IMR-90 (cell line): ENCODE measurements around the gene NXPE3. TPM values are rescaled to one million over a fixed set of nuclear protein-coding genes. Genes with fewer than 3 reads are reported as not detected.

ENCODE experiments used
- ATAC-seq: fragments of 200-7000 bp; cut with Tn5 transposase; 2 replicates; pipeline ENCODE4 v1.9.1; 2020; ENCODE audit warnings: low read depth, mild to moderate bottlenecking, moderate library complexity
- BruUV-seq: library from RNA; stranded (reverse); fragments of 400-500 nt; replicated peaks from 2 replicates; lab custom pipeline; 2021; lab: Mats Ljungman, UMichigan
- CTCF ChIA-PET: fragments of 300-600 bp; formaldehyde crosslinking; extraction: SDS; loops from one replicate; lab custom pipeline; 2021; ENCODE audit warnings: antibody characterized with exemption; lab: Yijun Ruan, JAX
- POLR2A ChIA-PET: fragments of 300-600 bp; sonication (Branson Sonifier 250); formaldehyde crosslinking; loops from one replicate; lab custom pipeline; 2022; ENCODE audit warnings: antibody characterized with exemption; ENCODE audit not compliant: unreplicated experiment; lab: Charles Lee
- DNase-seq: peaks from one replicate; pipeline ENCODE4 v3.0.0; 2013
- H2AFZ ChIP-seq: replicated peaks from 2 replicates; pipeline ENCODE3; 2013; ENCODE audit warnings: low read length, mild to moderate bottlenecking; ENCODE audit not compliant: poor library complexity
- H2AK5ac ChIP-seq: 2 replicates; pipeline ENCODE4 v1.6.1; 2013; ENCODE audit warnings: low read depth, low read length, inconsistent platforms
- H2AK9ac ChIP-seq: replicated peaks from 2 replicates; pipeline ENCODE3; 2013; ENCODE audit warnings: mild to moderate bottlenecking, low read depth, low read length, moderate library complexity; ENCODE audit not compliant: poor library complexity
- H2BK120ac ChIP-seq: 2 replicates; pipeline ENCODE4 v1.6.1; 2013; ENCODE audit warnings: low read depth, low read length, inconsistent platforms
- H2BK15ac ChIP-seq: 3 replicates; pipeline ENCODE4 v1.6.1; 2013; ENCODE audit warnings: low read depth, low read length, inconsistent platforms
- H2BK20ac ChIP-seq: 2 replicates; pipeline ENCODE4 v1.6.1; 2013; ENCODE audit warnings: low read depth, mild to moderate bottlenecking, inconsistent platforms, low read length, moderate library complexity
- H2BK5ac ChIP-seq: 2 replicates; pipeline ENCODE4 v1.6.1; 2013; ENCODE audit warnings: mild to moderate bottlenecking, low read depth, low read length, inconsistent platforms; ENCODE audit not compliant: poor library complexity, severe bottlenecking
- H3K14ac ChIP-seq: replicated peaks from 2 replicates; pipeline ENCODE4 v1.6.1; 2013; ENCODE audit warnings: low read depth, low read length, inconsistent platforms
- H3K18ac ChIP-seq: 2 replicates; pipeline ENCODE4 v1.6.1; 2013; ENCODE audit warnings: low read depth, low read length, control low read depth
- H3K23ac ChIP-seq: 2 replicates; pipeline ENCODE4 v1.6.1; 2013; ENCODE audit warnings: low read depth, low read length, inconsistent platforms
- H3K27ac ChIP-seq: 2 replicates; pipeline ENCODE4 v1.5.1; 2013; ENCODE audit warnings: mild to moderate bottlenecking, control low read depth, low read length; ENCODE audit not compliant: insufficient read depth
- H3K27me3 ChIP-seq: 2 replicates; pipeline ENCODE4 v1.6.1; 2013; ENCODE audit warnings: low read length; ENCODE audit not compliant: control insufficient read depth, insufficient read depth
- H3K36me3 ChIP-seq: 2 replicates; pipeline ENCODE4 v1.6.1; 2013; ENCODE audit warnings: low read length, mixed read lengths; ENCODE audit not compliant: control insufficient read depth, insufficient read depth
- H3K4ac ChIP-seq: 2 replicates; pipeline ENCODE4 v1.6.1; 2013; ENCODE audit warnings: low read depth, low read length, inconsistent platforms
- H3K4me1 ChIP-seq: 2 replicates; pipeline ENCODE4 v1.6.1; 2013; ENCODE audit warnings: low read length, mixed read lengths; ENCODE audit not compliant: control insufficient read depth, insufficient read depth
- H3K4me2 ChIP-seq: 2 replicates; pipeline ENCODE4 v1.6.1; 2013; ENCODE audit warnings: low read depth, mild to moderate bottlenecking, control low read depth, low read length, moderate library complexity
- H3K4me3 ChIP-seq: 2 replicates; pipeline ENCODE4 v1.5.1; 2013; ENCODE audit warnings: low read depth, mild to moderate bottlenecking, control low read depth, low read length, moderate library complexity; ENCODE audit not compliant: insufficient read depth
- H3K56ac ChIP-seq: 2 replicates; pipeline ENCODE4 v1.6.1; 2013; ENCODE audit warnings: low read length, inconsistent platforms; ENCODE audit not compliant: insufficient read depth; ENCODE audit errors: extremely low read depth
- H3K79me1 ChIP-seq, 2 experiments: 2 replicates each; pipeline ENCODE4 v1.6.1; 2013; ENCODE audit warnings: low read length in 2 of 2, inconsistent platforms in 1 of 2, low read depth in 1 of 2
- H3K9ac ChIP-seq: 2 replicates; pipeline ENCODE4 v1.6.1; 2013; ENCODE audit warnings: low read depth, low read length, control low read depth
- H3K9me1 ChIP-seq: 2 replicates; pipeline ENCODE4 v1.6.1; 2013; ENCODE audit warnings: low read length, inconsistent platforms; ENCODE audit not compliant: insufficient read depth
- H3K9me3 ChIP-seq: 2 replicates; pipeline ENCODE4 v1.6.1; 2013; ENCODE audit warnings: low read length; ENCODE audit not compliant: control insufficient read depth, insufficient read depth
- H4K20me1 ChIP-seq: 2 replicates; pipeline ENCODE4 v1.6.1; 2013; ENCODE audit warnings: low read length, inconsistent platforms; ENCODE audit not compliant: insufficient read depth
- H4K5ac ChIP-seq: 2 replicates; pipeline ENCODE4 v1.6.1; 2013; ENCODE audit warnings: mild to moderate bottlenecking, low read depth, low read length, control low read depth
- H4K8ac ChIP-seq, 2 experiments: 2 replicates each; pipeline ENCODE4 v1.6.1; 2013; ENCODE audit warnings: low read depth in 2 of 2, low read length in 2 of 2, control low read depth in 1 of 2, inconsistent platforms in 1 of 2
- H4K91ac ChIP-seq: 2 replicates; pipeline ENCODE4 v1.6.1; 2013; ENCODE audit warnings: low read depth, low read length, inconsistent platforms; ENCODE audit not compliant: insufficient read depth
- SMC3 ChIP-seq: fragments of 150-350 bp; IDR thresholded peaks from 2 replicates; pipeline ENCODE4 v1.6.1; 2016; ENCODE audit warnings: low read depth, mild to moderate bottlenecking, antibody characterized with exemption, low read length, moderate library complexity
- dilution Hi-C: fragments of 300-500 bp; cut with HindIII; formaldehyde crosslinking; loops from one replicate; pipeline ENCODE4 v1.14.3; 2018; ENCODE audit warnings: low sequenced_read_pairs; ENCODE audit not compliant: unreplicated experiment
- in situ Hi-C: fragments of 300-500 bp; cut with MboI; formaldehyde crosslinking; loops from 3 replicates; pipeline ENCODE4 v1.14.3; 2019; ENCODE audit warnings: low sequenced_read_pairs, inconsistent platforms, mixed read lengths
- intact Hi-C: fragments of 100-400 bp; cut with micrococcal nuclease; formaldehyde crosslinking; loops from 2 replicates; pipeline ENCODE4 v1.10.0; 2022
- polyA plus RNA-seq, 3 experiments: library from polyadenylated mRNA; depleted of rRNA; stranded (reverse); fragments of >200 nt; gene quantifications; 2 replicates each; pipeline ENCODE4 v1.2.3, GENCODE V29; 2012; ENCODE audit warnings: low replicate concordance in 1 of 3
- total RNA-seq: library from RNA; depleted of rRNA; stranded (reverse); fragments of >200 nt; gene quantifications from 2 replicates; pipeline ENCODE4 v1.2.3, GENCODE V29; 2012

NXPE3 gene
- total and polyA plus RNA-seq, 2 of the 4 experiments (the other 2 are of a cell fraction): 20.0 to 23.8 TPM

- Histone ChIP-seq H3K79me1 (no peaks in the 10 kb centered on the region), H4K5ac (no peak overlapping the region), H2AK9ac (no peak overlapping the region), H4K8ac (no peak overlapping the region), H2BK15ac (no peak overlapping the region), H4K91ac (no peak overlapping the region), H4K20me1 (no peaks in the 10 kb centered on the region; the same call in 1 of the 2 replicates), H3K4me2 (no peak overlapping the region), H3K36me3 (no peaks in the 10 kb centered on the region), H3K23ac (peak overlapping the region; percentile 23; the same call in 1 of the 2 replicates), H3K56ac (no peak overlapping the region), H3K9me1 (no peaks in the 10 kb centered on the region), H3K14ac (no peak overlapping the region), H3K9me3 (no peaks in the 10 kb centered on the region), H3K27ac (no peak overlapping the region), H3K18ac (peak overlapping the region; percentile 35; the same call in 1 of the 2 replicates), H2AK5ac (peak overlapping the region; percentile 11; the same call in 1 of the 2 replicates), H2AFZ (no peak overlapping the region), H3K9ac (no peak overlapping the region), H3K4ac (no peak overlapping the region), H2BK120ac (no peak overlapping the region), H3K27me3 (no peaks in the 10 kb centered on the region), H3K4me3 (no peak overlapping the region), H2BK20ac (no peak overlapping the region), H3K4me1 (peaks cover 8% of the 10 kb centered on the region), H2BK5ac (no peak overlapping the region)
- DNase-seq (no peak), ATAC-seq (no peak)
- POLR2A ChIA-PET: no interaction called here
- intact Hi-C loops (loop anchor here (5.0 kb wide), 1 partner anchor 220 kb away; no protein-coding TSS in a partner anchor), dilution Hi-C loops (no loop called here), in situ Hi-C loops (no loop called here)
- CTCF ChIA-PET: interaction anchor here (0.6 to 1.4 kb wide), 2 partner anchors 16 to 206 kb away, joined by 3 to 5 read pairs; no protein-coding TSS in a partner anchor
- TF ChIP-seq SMC3: no peak
- no TSS peak for BruUV-seq
These were observed 88.5 kb downstream of the NXPE3 start for GRCh38 chr3:101867511-101867910.
